Fibroblast of skin of right quadriceps (primary cell): Measurements from ENCODE around the gene BTBD9.

Experiments used
- DNase-seq: peaks from one replicate; pipeline ENCODE4 v3.0.0-alpha.2; 2013

BTBD9 gene

DNA sequence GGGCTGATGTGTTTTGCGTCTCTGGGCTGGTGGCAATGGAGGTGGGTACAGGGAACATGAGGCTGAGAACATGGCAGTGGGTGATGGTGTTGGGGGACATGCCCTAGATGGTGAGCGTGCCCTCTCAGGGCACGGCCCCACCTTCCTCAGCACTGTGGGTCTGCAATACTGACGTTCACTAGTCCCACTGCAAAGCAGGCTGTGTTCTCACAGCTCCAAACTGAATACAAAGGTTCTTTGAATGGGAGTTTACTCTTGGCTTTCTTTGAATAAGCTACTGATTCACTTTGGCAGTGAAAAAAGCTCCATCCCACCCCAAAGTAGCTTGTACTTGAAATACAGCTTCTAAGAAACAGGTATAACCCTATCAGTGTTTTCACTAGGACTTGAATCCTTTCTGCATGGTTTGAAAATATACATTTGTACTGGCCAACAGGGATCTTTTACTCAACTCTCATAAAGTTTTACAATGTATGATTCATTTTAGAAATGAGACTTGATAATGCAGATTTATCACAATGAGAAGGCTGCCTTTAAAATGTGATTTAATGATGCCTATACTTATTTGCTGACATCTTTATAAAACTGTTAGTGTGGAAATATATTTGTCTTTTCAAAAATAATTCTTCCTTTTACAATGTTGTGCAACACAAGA lies 419.5 kb downstream of the BTBD9 start:
- no peak for DNase-seq

DNA sequence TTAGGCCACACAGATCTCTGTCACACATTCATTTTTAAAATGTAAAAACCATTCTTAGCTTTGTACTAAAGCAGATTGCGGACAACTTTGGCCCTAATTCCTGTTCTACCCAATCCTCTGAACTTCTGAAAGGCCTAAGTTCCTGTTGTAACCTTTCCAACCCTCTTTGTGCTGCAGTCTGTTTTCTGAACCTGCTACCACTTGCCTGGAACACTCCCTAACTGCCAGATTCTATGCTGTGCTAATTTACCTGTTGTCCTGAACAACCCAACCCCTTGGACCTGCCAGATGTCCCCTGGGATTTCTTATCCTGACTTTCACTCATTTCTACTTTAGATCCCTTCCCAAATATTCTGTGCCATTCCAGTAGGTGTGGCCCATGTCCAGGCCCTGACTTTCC lies 421.5 kb downstream of the BTBD9 start:
- DNase-seq = no peak

DNA sequence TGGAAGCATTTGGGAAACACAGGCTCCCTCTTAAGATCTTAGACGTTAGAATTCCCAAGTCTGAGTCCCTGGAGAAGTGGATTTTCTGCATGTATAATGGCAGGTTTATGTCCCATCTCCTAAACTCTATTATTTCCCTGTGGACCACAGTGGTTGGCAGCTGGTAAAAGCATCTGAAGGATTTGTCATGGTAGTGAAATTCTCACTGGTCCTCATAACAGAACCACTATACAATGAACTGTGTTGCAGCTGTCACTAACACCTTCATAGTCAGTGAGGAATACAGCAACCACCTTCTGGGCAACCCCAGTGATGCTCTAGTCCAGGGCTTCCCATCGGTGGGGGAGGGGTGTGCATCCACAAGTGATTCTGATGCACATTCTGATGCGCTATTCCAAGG lies 423.3 kb downstream of the BTBD9 start:
- DNase-seq = no peak

DNA sequence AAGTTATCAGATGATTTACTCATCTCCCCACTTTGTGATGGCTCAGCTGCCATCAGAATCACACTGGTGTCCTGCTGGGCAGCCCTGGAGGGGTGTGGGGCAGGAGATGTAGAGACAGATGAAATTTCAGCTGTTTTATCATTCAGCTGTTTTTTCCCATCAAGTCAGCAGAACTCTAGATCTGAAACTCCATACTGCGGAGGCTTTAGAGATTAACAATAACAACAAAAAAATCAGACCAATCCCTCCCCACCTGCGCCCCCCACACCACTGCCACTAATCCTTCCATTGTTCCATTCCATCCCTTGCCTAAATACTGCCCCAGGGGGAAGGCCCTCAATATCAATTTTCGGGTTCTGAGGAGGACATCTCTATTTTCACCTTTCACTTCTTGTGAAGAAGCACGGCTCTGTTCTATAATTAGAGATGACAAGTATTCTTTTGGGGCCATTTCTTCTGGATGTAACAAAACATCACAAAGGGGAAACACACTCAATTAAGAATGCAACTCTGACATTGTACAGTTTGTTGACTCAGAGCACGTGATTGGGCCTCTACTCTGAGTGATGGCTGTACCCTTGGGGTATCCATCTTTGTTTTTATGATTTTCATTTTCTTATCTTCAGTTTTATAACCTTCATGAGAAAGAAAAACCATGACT lies 423.9 kb downstream of the BTBD9 start:
- DNase-seq = no peak

DNA sequence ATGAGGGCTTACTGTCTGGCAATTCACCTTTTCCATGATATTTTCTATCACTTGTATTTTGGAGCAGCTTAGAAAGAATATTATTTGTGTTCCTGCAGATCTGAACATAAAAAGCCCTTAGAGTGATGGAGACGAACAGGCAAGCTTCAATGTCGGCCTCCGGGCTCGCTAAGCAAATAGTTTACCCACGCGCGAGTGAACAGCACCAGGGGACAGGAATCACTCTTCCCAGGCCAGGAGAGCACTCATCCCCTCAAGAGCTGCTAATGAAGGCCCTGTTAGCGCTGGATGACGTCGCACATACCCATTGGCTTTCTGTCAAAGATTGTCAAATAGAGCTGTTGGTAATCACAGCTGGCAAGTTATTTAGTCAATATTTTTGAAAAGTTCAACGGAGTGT lies 424.5 kb downstream of the BTBD9 start:
- DNase-seq = no peak

DNA sequence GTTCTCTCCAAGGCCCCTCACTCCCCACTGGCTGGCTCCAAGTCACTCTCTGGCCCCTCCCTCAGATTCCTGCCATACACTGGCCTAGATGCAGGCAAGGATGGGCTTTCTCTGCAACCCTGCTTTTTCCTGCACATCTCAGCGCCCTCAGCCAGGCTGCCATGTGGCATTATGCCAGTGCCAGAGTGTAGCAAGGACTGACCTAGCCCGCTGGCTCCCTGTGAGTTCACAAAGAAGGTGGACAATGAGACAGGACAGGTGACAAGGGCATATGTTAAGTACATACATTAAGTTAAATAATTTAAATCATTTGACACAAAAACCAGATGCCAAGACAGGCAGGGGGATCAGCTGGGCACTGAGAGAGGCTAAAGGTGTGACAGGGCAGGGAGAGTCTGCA lies 425.6 kb downstream of the BTBD9 start:
- no peak for DNase-seq

DNA sequence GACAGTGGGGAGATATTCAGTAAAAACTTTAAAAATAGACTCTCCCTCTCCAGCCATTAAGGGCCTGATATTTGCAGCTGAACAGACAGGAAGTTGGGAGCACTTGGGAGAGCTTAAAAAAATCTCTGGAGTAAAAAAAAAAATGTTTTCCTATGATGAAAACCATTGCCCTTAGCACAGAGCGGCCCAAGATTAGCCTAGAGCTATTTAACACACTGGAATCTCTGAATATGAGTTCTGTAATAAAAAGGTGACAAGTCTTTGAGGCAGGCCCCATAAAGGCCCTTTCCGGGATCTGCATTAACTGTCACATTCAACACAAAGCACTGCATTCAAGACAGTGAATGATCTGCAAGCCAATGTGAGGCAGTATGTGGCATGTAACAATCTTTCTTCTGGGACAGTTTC lies 426.5 kb downstream of the BTBD9 start:
- peak; percentile 17 for DNase-seq

DNA sequence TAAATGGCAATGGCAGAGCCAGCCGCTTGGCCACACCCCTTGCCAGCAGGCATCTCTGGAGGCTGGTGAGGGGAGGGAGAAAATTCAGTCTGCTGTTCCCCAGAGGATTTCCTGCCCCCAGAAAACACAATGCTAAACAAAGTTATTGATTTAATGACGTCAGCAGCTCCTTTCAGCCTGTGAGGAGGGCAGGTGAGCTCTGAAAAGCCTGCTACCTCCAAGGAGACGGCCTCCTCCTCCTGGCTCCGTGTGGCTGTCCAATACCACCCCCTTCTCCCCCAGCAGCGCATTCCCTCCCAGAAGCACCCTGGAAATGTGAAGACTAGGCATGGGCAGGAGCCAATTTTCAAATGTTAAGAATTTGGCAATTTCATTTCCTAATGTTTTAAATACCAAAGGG lies 427.1 kb downstream of the BTBD9 start:
- peak; percentile 31 for DNase-seq

DNA sequence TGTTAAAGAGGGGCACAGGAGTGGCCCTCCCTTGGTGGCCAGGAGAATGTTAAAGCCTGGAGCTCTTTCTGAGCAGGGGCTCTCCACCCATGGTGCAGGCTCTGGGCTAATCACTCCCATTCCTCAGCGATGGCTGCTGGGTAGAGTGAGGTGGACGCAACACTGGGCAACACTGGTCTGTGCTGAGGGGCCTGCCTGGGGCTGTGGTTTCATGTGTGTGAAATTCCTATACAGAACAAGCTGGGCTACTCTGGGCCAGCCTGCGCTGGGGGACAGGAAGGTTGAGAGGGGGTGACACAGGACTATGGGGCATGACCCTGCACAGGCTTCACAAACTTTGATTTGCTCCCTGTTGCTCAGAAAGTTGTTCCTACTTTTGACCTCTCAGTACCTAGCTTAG lies 427.6 kb downstream of the BTBD9 start:
- DNase-seq = no peak

DNA sequence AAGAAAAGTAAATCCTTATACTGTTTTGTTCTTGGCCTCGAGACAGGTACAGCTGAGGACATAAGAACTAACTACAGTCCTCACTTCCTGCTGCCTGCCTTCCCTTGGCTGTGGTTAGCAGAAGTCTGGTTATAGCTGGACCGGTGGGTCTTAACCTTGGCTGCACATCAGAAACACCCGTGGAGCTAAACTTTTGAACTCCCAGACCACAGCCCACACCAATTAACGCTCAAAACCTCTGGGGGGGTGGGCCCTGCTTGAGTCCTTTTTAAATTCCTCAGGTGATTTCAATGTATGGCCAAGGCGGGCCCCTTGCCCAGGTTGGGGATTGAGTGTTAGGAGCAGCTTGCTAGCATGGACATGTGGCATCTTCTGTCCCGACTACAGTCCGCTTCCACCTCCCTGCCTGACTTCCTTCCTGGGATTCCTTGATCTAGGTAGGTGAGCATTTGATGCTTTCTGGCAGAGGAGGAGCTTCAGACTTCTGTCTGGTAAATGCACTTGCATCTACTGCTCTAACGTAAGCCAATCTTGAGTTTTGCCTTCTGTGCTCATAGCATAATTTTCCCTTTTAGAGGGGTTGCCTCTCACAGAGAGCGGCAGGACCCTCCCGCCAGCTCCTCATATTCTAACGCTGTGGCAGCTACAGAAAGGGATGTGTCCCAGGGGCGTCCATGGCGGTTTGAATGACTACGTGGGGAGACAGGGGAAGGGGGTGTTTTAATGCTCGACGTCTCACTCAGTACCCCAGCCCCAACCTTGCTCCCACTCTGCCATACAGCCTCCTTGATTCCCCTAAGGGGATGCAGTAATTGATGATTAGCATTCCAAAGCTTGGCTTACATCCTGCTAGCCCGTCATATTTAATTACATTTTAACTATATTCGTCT lies 430.1 kb downstream of the BTBD9 start:
- DNase-seq = no peak

DNA sequence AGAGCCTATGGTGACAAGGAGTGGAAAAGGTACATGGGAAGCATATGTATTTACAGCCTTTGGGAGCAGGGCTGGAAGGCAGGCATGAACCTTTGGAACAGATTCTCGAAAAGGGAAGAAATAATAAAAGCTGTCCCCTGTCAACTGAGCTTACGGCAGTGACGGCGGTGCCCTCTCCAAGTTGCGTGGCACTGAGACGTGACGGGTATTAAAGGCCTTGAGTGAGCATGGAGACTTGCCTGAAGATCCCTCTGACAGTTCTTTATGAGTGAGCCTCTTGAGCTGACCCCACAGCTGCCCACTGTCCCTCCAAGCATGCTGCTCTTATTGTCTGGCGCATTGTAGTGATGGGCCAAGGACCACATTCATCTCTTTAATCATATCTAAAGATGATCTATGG lies 431.7 kb downstream of the BTBD9 start:
- no peak for DNase-seq

DNA sequence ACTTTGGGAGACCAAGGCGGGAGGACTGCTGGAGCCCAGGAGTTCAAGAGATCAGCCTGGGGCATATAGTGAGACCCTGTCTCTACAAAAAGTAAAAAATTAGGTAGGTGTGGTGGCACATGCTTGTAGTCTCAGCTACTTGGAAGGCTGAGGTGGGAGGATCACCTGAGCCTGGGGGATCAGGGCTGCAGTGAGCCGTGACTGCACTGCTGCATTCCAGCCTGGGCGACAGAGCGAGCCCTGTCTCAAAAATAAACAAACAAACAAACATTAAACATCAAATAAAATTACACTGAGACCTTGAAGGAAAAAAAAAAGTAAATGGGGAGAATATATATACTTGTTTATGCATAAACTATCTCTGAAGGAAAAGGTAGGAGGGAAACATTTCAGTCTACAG lies 432.4 kb downstream of the BTBD9 start:
- DNase-seq = no peak

DNA sequence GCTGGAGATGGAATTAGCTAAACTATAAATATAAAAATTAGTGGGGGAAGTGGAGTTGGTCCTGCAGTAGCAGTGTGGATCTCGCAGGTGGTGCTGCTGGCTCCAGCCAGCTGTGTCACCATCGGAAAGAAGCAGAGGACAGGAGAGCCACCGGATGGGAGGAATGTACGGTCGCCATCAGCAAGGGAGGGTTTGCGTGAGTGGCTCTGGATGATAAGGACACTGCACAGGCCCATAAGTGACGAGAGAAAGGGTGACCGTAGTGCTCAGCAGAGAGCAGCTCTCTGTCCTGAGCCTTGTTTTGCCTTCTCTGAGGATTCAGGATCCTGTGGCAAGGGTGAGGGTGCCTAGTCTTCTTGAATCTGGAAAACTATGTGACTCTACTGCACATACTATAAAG lies 441.5 kb downstream of the BTBD9 start:
- no peak for DNase-seq

DNA sequence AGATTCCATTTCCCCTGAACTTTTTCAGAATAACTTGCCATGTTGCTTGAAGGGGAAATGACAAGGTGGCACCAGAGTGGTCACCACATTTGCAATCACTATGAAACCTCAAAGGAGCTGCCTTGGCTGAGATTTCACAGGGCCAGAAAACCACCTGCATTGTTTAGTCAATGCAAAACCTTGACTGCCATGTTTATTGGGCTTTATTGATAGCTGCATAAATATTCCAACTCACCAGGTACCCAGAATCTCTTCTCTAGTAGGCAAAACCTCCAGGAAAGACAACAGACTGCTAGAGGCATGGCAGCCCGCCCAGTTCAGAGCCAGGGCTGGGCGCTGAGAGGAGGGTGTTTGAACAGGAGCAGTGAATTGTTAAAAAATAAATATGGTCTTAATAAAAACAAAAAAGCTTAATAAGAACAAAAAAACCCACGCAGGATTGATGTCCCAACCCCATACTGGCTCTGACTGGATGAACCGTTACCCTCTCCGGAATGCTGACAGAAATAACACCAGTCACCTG lies 444.6 kb downstream of the BTBD9 start:
- no peak for DNase-seq

DNA sequence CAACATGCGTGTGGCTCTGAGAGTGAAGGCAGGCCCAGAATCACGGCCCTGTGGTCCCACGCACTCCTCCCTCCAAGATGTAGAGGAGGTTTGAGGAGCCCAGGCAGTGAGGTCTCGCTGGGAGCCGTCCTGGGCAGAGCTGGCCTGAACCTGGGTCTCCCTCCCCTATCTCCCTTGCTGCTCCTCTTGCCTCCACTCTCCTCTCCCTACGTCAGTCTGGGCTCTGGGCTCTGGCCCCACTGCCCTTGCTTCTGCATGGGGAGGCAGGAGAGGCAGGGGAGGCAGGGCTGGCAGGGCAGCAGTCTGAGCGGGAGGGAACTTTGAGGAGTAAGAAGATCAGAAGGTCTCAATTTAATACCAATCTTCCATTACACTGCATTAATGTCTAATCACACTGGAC lies 445.1 kb downstream of the BTBD9 start:
- no peak for DNase-seq

DNA sequence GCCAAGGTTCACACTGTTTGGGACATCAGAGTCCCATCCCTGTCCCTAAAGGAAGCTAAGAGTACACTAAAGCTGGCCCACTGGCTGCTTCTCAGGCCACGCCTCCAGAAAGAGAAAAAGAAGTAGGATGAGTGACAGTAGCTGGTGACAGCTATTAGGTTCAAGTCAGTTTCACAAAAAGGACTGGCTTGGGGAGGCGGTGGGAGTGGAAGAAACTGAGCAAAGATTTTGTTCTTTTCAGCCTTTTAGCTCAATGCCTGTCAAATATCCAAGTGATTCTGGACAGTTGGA lies 445.5 kb downstream of the BTBD9 start:
- no peak for DNase-seq

DNA sequence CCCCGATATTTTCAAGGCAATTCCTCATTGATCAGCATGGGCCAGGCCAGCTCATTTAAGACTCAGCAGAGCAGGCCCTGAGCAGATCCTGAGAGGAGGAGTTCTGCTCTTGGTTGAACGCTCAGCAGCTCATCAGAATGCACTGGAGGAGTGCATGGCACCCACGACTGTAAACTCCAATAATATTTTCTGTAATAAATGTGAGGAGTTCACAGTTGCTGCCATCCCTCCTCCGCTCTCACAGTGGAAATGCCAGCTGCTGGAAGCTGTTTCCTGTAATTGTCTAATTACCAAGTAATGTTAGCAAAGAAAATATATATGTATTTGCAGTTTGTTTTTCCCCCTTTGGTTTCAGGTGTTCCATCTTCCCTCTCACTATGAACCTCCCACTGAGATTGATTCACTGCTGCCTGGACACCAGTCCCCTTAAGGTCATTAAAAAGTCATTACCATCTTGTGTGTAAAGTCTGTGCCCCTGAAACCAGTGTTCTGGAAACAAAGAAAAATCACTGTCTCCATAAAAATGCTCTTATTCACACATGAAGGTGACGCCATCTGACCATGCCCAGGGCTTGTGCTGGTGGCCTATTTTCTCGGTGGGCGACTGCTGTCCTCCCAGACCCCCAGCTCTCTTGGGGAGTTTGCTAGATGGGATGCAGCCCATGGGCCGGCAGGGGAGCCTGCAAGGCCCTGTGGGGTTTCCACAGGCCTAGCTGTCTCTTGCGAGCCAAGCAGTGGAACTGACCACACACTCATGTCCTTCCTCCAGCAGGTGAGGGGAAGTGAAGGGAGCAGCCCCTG lies 446.0 kb downstream of the BTBD9 start:
- DNase-seq = no peak

DNA sequence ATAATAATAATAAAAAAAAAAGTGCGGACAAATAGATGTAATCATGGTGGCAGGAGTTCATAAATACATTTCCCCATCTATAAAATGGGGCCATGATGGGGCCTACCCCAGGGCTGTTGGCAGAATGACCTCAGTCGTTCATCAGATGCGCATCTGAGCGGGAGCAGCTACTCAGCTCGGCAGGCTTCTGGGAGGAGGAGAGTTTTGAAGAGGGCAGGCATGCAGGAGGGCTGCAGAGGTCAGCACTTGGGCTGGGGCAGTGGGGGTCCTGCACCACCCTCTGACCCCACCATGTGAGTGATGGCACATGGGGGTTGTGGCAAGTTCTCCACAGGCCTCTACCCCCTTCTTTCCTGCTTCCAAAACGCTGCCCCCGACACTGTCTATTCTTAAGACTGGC lies 446.7 kb downstream of the BTBD9 start:
- no peak for DNase-seq

DNA sequence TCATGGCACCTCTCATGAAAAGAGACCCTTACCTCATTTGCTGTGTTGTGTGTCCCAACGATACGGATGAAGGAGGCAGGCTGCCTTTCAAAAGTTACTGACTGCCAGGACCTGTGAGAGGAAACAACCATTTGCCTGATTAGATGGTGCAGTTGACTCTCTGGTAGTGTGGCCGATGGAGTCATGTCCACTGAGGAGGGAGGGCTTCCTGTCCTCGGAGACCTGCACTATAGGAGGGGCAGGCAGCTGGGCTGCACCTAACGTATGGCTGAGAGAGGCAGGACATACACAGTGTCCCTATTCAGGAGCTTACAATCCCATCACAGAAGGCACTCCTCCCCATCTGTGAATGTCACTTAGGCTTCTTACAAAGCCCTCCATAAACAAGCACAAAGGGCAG lies 447.2 kb downstream of the BTBD9 start:
- DNase-seq = no peak

DNA sequence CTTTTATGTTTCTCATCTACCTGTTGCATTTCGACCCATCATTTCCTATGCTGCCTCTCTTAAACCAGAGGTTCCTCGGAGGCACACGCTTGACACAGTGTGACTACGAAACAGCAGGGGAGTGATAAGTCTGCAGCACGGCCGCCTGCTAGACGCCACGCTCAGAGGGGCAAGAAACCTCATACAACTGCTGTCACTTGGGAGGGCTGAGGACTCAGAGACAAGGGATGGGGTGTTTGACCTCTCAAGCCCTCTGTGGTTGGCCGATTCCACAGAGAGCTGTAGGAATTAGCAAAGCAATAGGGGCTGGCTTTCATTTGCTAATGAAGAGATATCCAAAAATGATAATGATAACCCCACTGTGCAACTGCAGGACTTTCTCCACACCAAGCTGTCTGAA lies 447.7 kb downstream of the BTBD9 start:
- no peak for DNase-seq

DNA sequence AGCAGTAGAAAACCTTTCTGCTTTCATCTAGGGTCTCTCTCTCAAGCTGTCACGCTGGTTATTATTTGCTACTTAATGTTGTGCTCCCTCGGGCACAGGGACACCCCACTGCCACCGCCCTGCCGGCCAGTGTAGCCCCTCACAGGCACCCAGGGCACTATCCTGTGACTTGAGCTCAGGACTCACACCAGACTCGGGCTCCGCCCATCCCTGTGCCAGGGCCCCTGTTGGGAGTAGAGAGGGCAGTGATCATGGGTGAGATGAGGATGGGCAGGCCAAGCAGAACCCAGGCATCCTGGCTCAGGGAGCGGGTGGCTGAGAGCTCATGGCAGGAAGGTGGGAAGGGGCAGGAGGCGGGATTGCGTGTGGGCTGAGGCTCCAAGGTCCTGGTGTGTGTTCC lies 448.3 kb downstream of the BTBD9 start:
- DNase-seq = no peak

DNA sequence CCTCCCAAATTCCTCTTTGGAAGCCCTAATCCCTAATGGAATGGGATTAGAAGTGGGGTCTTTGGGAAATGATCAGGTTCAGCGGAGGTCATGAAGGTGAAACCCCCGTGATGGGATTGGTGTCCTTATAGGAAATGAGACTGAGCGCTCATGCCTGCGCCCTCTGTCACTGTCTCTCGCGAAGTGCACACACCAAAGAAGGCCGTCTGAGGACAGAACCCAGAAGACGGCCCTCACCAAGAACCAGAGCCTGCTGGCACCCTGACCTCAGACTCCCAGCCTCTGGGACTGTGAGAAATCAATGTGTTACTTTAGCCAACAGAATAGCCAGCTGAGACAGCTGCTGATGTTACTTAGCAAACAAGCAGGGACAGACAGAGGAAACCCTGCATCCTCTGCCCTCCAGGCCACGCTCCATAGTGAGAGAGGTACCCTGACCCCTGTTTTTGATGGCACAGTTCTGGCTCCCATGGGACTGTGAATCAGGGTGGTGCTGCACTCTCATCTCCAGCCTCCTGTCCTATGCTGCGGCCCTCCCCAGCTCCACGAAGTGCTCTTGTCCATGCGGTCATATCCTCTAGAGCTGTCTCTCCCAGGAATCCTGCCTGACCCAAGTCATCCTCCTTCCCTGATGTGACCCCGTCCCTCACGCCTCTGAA lies 450.9 kb downstream of the BTBD9 start:
- no peak for DNase-seq
